ENCODE results near the gene NCAM1. TPM values are rescaled to one million over a fixed set of nuclear protein-coding genes. Genes with fewer than 3 reads are reported as not detected.

Gene NCAM1
- total RNA-seq, 1 experiment from 2014 or later, result 0.33 TPM

GRCh38 chr11:112962579-112963367, 1.6 kb downstream of the NCAM1 start:
- DNase-seq, result no peak
- no peaks in the 10 kb centered on the region for H3K36me3 ChIP-seq (ENCODE audit: low read depth)
- no peak overlapping the region for H3K4me3 ChIP-seq
- H3K9me2 ChIP-seq (ENCODE audit: insufficient read depth), result no peaks in the 10 kb centered on the region
- ChIA-PET POLR2A (ENCODE audit: unreplicated experiment) (no interaction called here), CTCF (no interaction called here)
- intact Hi-C loops (cut with micrococcal nuclease; ENCODE audit: unreplicated experiment), result loop anchor here (5.0 kb wide), 1 partner anchor 150 kb away; no protein-coding TSS in a partner anchor
- H3K9me3 ChIP-seq (ENCODE audit: insufficient read depth, low read depth), result peaks cover 4% of the 10 kb centered on the region; the same call in 1 of the 2 replicates
- H3K27me3 ChIP-seq (ENCODE audit: insufficient read depth, low read depth), result no peaks in the 10 kb centered on the region
- no peaks in the 10 kb centered on the region for H3K4me1 ChIP-seq (replicated peaks; ENCODE audit: insufficient read depth)
- BruUV-seq (replicated peaks), result no TSS peak
- peak overlapping the region; percentile 65; the same call in 1 of the 2 replicates for H3K4me2 ChIP-seq
- H4K20me1 ChIP-seq (ENCODE audit: insufficient read depth), result no peaks in the 10 kb centered on the region
- TF ChIP-seq EZH2 (IDR thresholded peaks at IDR 0.05; ENCODE audit: low read depth) (no peak), CTCF (conservative IDR thresholded peaks at IDR 0.05) (no peak)
- no peaks in the 10 kb centered on the region for H3F3A ChIP-seq (ENCODE audit: insufficient read depth, low read depth)
- no peak overlapping the region for H3K27ac ChIP-seq
- H3K79me2 ChIP-seq (ENCODE audit: low read depth), result no peaks in the 10 kb centered on the region
- H2AFZ ChIP-seq, result no peak overlapping the region

GRCh38 chr11:112963368-112963955, 2.2 kb downstream of the NCAM1 start:
- Histone ChIP-seq H3K9me2 (ENCODE audit: insufficient read depth) (no peaks in the 10 kb centered on the region), H3K4me2 (no peak overlapping the region), H3K27me3 (ENCODE audit: insufficient read depth, low read depth) (no peaks in the 10 kb centered on the region), H3K36me3 (ENCODE audit: low read depth) (no peaks in the 10 kb centered on the region), H3F3A (ENCODE audit: insufficient read depth, low read depth) (no peaks in the 10 kb centered on the region), H3K79me2 (ENCODE audit: low read depth) (no peaks in the 10 kb centered on the region), H3K9me3 (ENCODE audit: insufficient read depth, low read depth) (peaks cover 4% of the 10 kb centered on the region; the same call in 1 of the 2 replicates), H3K27ac (no peak overlapping the region), H2AFZ (no peak overlapping the region), H3K4me3 (no peak overlapping the region), H4K20me1 (ENCODE audit: insufficient read depth) (no peaks in the 10 kb centered on the region), H3K4me1 (replicated peaks; ENCODE audit: insufficient read depth) (no peaks in the 10 kb centered on the region)
- intact Hi-C loops (cut with micrococcal nuclease; ENCODE audit: unreplicated experiment), result loop anchor here (5.0 kb wide), 1 partner anchor 149 kb away; no protein-coding TSS in a partner anchor
- no TSS peak for BruUV-seq (replicated peaks)
- no peak for DNase-seq
- ChIA-PET POLR2A (ENCODE audit: unreplicated experiment) (no interaction called here), CTCF (no interaction called here)
- TF ChIP-seq CTCF (conservative IDR thresholded peaks at IDR 0.05), result no peak
- no peak for TF ChIP-seq EZH2 (IDR thresholded peaks at IDR 0.05; ENCODE audit: low read depth)

GRCh38 chr11:112965656-112966055, 4.4 kb downstream of the NCAM1 start:
- intact Hi-C loops (cut with micrococcal nuclease; ENCODE audit: unreplicated experiment), result no loop called here
- POLR2A ChIA-PET (ENCODE audit: unreplicated experiment), result no interaction called here

More at GRCh38 chr11:112965656-112966055, 4.4 kb downstream of the NCAM1 start:
- no peak overlapping the region for H2AFZ ChIP-seq
- no peak overlapping the region for H3K4me2 ChIP-seq
- TF ChIP-seq EZH2 (IDR thresholded peaks at IDR 0.05; ENCODE audit: low read depth) (no peak), CTCF (conservative IDR thresholded peaks at IDR 0.05) (no peak)
- H3K79me2 ChIP-seq (ENCODE audit: low read depth), result no peaks in the 10 kb centered on the region
- no TSS peak for BruUV-seq (replicated peaks)
- DNase-seq, result no peak
- H3K27ac ChIP-seq, result no peak overlapping the region
- no peak overlapping the region for H3K4me3 ChIP-seq
- no peaks in the 10 kb centered on the region for H3K9me2 ChIP-seq (ENCODE audit: insufficient read depth)
- peaks cover 4% of the 10 kb centered on the region; the same call in 1 of the 2 replicates for H3K9me3 ChIP-seq (ENCODE audit: insufficient read depth, low read depth)
- H4K20me1 ChIP-seq (ENCODE audit: insufficient read depth), result no peaks in the 10 kb centered on the region
- H3K4me1 ChIP-seq (replicated peaks; ENCODE audit: insufficient read depth), result no peaks in the 10 kb centered on the region
- H3K36me3 ChIP-seq (ENCODE audit: low read depth), result no peaks in the 10 kb centered on the region
- no peaks in the 10 kb centered on the region for H3K27me3 ChIP-seq (ENCODE audit: insufficient read depth, low read depth)
- CTCF ChIA-PET, result no interaction called here
- no peaks in the 10 kb centered on the region for H3F3A ChIP-seq (ENCODE audit: insufficient read depth, low read depth)
